Loucy (cell line): ENCODE results near the gene INPP4A.

Experiments used
- H2AFZ ChIP-seq: fragments of 200-600 bp; sonication (generic); 2 replicates; pipeline ENCODE4 v1.6.0; 2016; ENCODE audit warnings: antibody characterized with exemption, mild to moderate bottlenecking, low read length, moderate library complexity
- H3F3A ChIP-seq: fragments of 200-600 bp; 2 replicates; pipeline ENCODE4 v1.6.0; 2016; ENCODE audit warnings: antibody characterized with exemption, low read depth, mild to moderate bottlenecking
- H3K27me3 ChIP-seq: fragments of 200-600 bp; sonication (generic); 2 replicates; pipeline ENCODE4 v1.6.1; 2014; ENCODE audit warnings: low read length, mild to moderate bottlenecking; ENCODE audit not compliant: insufficient read depth, poor library complexity, severe bottlenecking
- H3K36me3 ChIP-seq: fragments of 200-600 bp; sonication (generic); 2 replicates; pipeline ENCODE4 v1.6.1; 2016; ENCODE audit warnings: low read length; ENCODE audit not compliant: insufficient read depth
- H3K4me1 ChIP-seq: fragments of 200-600 bp; sonication (generic); 2 replicates; pipeline ENCODE4 v1.5.1; 2014; ENCODE audit warnings: low read length, mild to moderate bottlenecking; ENCODE audit not compliant: insufficient read depth, poor library complexity, severe bottlenecking
- H3K4me2 ChIP-seq: fragments of 200-600 bp; sonication (generic); 2 replicates; pipeline ENCODE4 v1.6.0; 2014; ENCODE audit warnings: antibody characterized with exemption, low read length, low read depth, mild to moderate bottlenecking; ENCODE audit not compliant: poor library complexity, severe bottlenecking
- H3K4me3 ChIP-seq: fragments of 200-600 bp; sonication (generic); 2 replicates; pipeline ENCODE4 v1.5.1; 2014; ENCODE audit warnings: low read length, mild to moderate bottlenecking, mixed read lengths; ENCODE audit not compliant: poor library complexity, severe bottlenecking
- H3K79me2 ChIP-seq: fragments of 200-600 bp; sonication (generic); 2 replicates; pipeline ENCODE4 v1.6.1; 2014; ENCODE audit warnings: low read length; ENCODE audit not compliant: insufficient read depth
- H3K9ac ChIP-seq: fragments of 200-600 bp; sonication (generic); 2 replicates; pipeline ENCODE4 v1.6.0; 2014; ENCODE audit warnings: mild to moderate bottlenecking, low read depth, low read length, moderate library complexity; ENCODE audit not compliant: poor library complexity, severe bottlenecking
- H3K9me2 ChIP-seq: fragments of 200-600 bp; sonication (generic); replicated peaks from 2 replicates; pipeline ENCODE4 v1.6.1; 2016; ENCODE audit warnings: low read depth, low read length, mixed read lengths
- H3K9me3 ChIP-seq: fragments of 200-600 bp; sonication (generic); 2 replicates; pipeline ENCODE4 v1.6.1; 2014; ENCODE audit warnings: mild to moderate bottlenecking, antibody characterized with exemption, low read length, low read depth; ENCODE audit not compliant: insufficient read depth
- H4K20me1 ChIP-seq: fragments of 200-600 bp; sonication (generic); 2 replicates; pipeline ENCODE4 v1.6.0; 2014; ENCODE audit warnings: antibody characterized with exemption, low read length, mild to moderate bottlenecking; ENCODE audit not compliant: insufficient read depth, poor library complexity, severe bottlenecking
- EZH2phosphoT487 ChIP-seq: fragments of 200-600 bp; IDR thresholded peaks from 2 replicates; pipeline ENCODE4 v1.6.1; 2018; ENCODE audit warnings: antibody characterized with exemption, mild to moderate bottlenecking, moderate library complexity, borderline replicate concordance
- TF ChIP-seq, protein P1 (sequence below): fragments of 200-600 bp; sonication (generic); conservative IDR thresholded peaks from 2 replicates; pipeline ENCODE4 v1.5.1; 2014; ENCODE audit warnings: mild to moderate bottlenecking, antibody characterized with exemption, low read length

The INPP4A gene

DNA sequence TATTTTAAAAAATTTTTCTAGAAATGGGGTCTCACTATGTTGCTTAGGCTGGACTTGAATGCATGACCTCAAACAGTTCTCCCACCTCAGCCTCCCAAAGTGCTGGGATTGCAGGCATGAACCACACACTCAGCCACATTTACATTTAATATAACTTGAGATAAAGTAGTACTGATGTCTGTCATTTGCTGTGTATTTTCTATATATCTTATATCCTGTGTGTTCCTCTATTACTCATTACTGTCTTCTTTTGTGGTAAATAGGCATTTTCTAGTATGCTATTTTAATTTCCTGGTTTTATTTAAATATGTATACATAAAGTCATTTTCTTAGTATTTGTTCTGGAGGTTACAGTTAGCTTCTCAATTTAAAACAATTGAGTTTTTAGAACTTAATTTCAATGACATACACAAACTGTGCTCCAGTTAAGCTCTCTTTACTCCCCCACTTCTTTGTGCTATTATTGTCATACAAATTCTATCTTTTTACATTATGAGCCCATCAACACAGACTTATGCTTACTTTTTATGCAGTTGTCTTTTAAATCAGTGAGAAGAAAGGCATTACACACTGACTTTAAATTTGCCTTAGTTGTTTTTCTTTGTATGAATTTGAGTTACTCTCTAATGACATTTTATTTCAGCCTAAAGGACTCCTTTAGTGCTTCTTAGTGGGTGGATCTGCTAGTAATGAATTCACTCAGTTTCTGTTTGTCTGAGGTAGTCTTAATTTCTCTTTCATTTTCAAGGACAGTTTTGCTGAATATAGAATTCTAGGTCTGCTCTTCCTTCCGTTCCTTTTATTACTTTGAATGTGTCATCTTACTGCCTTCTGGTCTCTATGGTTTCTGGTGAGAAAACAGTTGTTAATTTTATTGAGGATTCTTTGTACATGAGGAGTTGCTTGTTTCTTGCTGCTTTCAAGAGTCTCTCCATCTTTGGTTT, 6.2 kb upstream of the INPP4A start:
- H3K9me2 ChIP-seq, result no peaks in the 10 kb centered on the region
- no peaks in the 10 kb centered on the region for H3K27me3 ChIP-seq
- no peaks in the 10 kb centered on the region for H4K20me1 ChIP-seq
- no peaks in the 10 kb centered on the region for H3K36me3 ChIP-seq
- peak overlapping the region; percentile 29 for H3K4me2 ChIP-seq
- no peak overlapping the region for H3K9ac ChIP-seq
- peak overlapping the region; percentile 24; the same call in 1 of the 2 replicates for H2AFZ ChIP-seq
- TF ChIP-seq EZH2phosphoT487, result no peak
- TF ChIP-seq, protein P1, sequence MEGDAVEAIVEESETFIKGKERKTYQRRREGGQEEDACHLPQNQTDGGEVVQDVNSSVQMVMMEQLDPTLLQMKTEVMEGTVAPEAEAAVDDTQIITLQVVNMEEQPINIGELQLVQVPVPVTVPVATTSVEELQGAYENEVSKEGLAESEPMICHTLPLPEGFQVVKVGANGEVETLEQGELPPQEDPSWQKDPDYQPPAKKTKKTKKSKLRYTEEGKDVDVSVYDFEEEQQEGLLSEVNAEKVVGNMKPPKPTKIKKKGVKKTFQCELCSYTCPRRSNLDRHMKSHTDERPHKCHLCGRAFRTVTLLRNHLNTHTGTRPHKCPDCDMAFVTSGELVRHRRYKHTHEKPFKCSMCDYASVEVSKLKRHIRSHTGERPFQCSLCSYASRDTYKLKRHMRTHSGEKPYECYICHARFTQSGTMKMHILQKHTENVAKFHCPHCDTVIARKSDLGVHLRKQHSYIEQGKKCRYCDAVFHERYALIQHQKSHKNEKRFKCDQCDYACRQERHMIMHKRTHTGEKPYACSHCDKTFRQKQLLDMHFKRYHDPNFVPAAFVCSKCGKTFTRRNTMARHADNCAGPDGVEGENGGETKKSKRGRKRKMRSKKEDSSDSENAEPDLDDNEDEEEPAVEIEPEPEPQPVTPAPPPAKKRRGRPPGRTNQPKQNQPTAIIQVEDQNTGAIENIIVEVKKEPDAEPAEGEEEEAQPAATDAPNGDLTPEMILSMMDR, result no peak
- no peaks in the 10 kb centered on the region for H3K79me2 ChIP-seq
- H3K4me3 ChIP-seq, result peak overlapping the region; percentile 24
- H3F3A ChIP-seq, result peaks cover 6% of the 10 kb centered on the region; the same call in 1 of the 2 replicates
- H3K9me3 ChIP-seq, result peaks cover 12% of the 10 kb centered on the region; the same call in 1 of the 2 replicates
- no peaks in the 10 kb centered on the region for H3K4me1 ChIP-seq

DNA sequence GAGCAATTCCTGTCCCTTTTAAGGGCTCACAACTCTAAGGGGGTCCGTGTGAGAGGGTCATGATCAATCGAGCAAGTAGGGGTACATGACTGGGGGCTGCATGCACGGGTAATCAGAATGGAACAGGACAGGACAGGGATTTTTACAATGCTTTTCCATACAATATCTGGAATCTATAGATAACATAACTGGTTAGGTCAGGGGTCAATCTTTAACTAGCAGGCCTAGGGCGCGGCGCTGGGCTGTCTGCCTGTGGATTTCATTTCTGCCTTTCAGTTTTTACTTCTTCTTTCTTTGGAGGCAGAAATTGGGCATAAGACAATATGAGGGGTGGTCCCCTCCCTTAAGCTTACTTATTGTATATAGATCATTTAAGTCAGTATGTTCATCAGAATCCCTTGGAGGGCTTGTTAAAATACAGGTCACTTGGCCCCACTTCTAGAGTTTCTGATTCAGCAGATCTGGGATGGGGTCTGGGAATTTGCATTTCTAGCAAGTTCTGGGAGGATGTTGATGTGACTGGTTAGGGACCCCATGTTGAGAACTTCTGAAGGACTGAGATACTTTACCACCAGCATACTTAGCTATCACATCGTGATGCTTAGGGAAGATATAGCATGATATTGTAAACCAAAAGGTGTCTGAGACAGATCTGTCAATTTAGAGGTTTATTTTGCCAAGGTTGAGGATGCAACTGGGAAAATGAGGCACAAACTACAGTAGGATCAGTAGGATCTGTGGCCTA, 2.8 kb upstream of the INPP4A start:
- Histone ChIP-seq H3K4me1 (peaks cover 23% of the 10 kb centered on the region), H4K20me1 (peaks cover 12% of the 10 kb centered on the region), H3F3A (peaks cover 6% of the 10 kb centered on the region; the same call in 1 of the 2 replicates), H3K9ac (no peak overlapping the region), H3K4me3 (no peak overlapping the region), H3K9me2 (no peaks in the 10 kb centered on the region), H3K36me3 (no peaks in the 10 kb centered on the region), H3K27me3 (no peaks in the 10 kb centered on the region), H3K79me2 (peaks cover 19% of the 10 kb centered on the region), H2AFZ (no peak overlapping the region), H3K4me2 (no peak overlapping the region), H3K9me3 (peaks cover 9% of the 10 kb centered on the region; the same call in 1 of the 2 replicates)
- TF ChIP-seq, protein P1, result no peak
- TF ChIP-seq EZH2phosphoT487, result no peak

DNA sequence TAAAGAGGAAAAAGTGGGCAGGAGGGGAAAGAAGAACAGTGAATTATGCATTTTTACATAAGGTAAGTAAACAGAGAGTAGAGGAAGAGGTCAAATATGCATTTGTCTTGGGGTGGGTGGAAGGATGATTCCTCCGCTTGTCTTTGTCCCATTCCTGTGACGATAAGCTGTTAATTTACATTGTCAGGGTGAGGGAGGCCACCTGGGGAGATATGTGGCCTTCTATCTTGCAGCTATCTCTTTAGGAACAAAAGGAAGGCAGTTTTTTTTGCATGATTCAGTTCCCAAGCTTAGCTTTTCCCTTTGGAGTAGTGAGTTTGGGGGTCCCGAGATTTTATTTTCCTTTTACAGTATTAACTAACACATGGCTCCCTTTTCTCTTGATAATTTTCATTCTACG, 2.2 kb upstream of the INPP4A start:
- Histone ChIP-seq H3K9me3 (peaks cover 9% of the 10 kb centered on the region; the same call in 1 of the 2 replicates), H3F3A (peaks cover 6% of the 10 kb centered on the region; the same call in 1 of the 2 replicates), H2AFZ (no peak overlapping the region), H3K9me2 (no peaks in the 10 kb centered on the region), H3K36me3 (no peaks in the 10 kb centered on the region), H3K4me3 (no peak overlapping the region), H4K20me1 (peaks cover 17% of the 10 kb centered on the region), H3K4me1 (peaks cover 28% of the 10 kb centered on the region), H3K79me2 (peaks cover 25% of the 10 kb centered on the region), H3K27me3 (no peaks in the 10 kb centered on the region), H3K4me2 (no peak overlapping the region), H3K9ac (no peak overlapping the region)
- TF ChIP-seq, protein P1, result no peak
- no peak for TF ChIP-seq EZH2phosphoT487
